Retinal pigment epithelial cell (primary cell): ENCODE data around the gene DNER.

Experiments
- DNase-seq: peaks from one replicate; pipeline ENCODE4 v3.0.0-alpha.2; 2010; ENCODE audit warnings: low read depth
- H3K4me3 ChIP-seq: 2 replicates; pipeline ENCODE4 v1.5.1; 2011; ENCODE audit warnings: mild to moderate bottlenecking, low read length, control low read depth, moderate library complexity
- CTCF ChIP-seq: conservative IDR thresholded peaks from 2 replicates; pipeline ENCODE4 v1.5.1; 2011; ENCODE audit warnings: low read depth, low read length, control low read depth, inconsistent platforms

The DNER gene

GRCh38 chr2:229454934-229455631 is 259.3 kb downstream of the DNER start:
- no peak overlapping the region for H3K4me3 ChIP-seq
- peak; percentile 41 for DNase-seq
- no peak for TF ChIP-seq CTCF

DNA sequence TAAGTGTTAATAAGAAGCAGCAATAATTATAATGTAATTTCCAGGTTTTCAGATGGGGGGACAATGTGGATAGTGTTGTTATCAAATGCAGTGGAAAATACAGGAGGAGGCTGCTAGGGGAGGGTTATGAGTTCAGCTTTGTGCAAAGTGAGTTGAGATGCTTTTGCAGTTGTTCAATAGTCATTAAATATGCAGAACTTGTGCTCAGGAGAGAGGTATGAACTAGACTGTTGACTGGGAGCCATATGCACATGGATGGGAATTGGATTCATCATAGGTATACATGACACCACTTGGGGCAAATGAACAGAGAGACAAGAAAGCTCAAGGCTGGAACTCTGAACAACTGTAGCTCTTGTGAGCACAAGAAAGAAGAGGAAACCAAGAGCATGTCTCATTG is 261.1 kb downstream of the DNER start:
- no peak overlapping the region for H3K4me3 ChIP-seq
- DNase-seq = no peak
- TF ChIP-seq CTCF = no peak

DNA sequence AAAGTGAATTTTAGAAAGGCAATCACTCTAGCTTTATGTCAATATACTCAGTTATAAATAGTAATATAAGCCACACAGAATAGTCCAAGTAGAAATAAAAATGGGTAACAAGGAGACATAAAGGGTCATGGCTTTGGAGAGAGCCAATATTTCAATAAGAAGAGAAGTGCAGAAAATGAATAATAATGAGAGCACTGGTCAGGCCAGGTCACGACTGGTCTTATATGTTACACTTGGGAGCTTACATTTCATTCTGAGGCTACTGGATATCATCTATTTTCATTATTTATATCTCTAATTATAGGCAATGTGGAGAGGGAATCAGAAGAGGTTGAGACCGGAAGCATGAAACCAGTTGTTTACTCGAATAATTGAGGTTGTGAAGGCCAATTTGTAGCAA is 262.5 kb downstream of the DNER start:
- no peak for TF ChIP-seq CTCF
- no peak overlapping the region for H3K4me3 ChIP-seq
- no peak for DNase-seq

DNA sequence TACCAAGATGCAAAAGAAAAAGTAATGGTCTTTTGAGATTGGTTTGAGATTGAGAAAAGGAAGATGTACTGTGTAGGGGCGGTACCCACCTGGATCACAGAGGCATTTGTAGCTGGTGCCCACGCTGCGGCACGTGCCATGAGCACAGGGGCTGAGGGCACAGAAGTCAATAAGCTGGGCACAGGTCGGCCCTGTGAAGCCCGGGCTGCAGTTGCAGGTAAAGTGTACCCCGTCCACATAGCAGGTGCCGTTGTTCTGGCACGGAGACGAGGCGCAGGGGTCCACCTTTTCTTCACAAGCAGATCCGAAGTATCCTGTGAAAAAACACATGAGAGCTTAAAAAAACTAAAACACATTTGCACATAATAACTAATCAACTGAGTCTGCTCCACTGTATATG is 267.1 kb downstream of the DNER start:
- no peak for TF ChIP-seq CTCF
- no peak for DNase-seq
- no peak overlapping the region for H3K4me3 ChIP-seq

DNA sequence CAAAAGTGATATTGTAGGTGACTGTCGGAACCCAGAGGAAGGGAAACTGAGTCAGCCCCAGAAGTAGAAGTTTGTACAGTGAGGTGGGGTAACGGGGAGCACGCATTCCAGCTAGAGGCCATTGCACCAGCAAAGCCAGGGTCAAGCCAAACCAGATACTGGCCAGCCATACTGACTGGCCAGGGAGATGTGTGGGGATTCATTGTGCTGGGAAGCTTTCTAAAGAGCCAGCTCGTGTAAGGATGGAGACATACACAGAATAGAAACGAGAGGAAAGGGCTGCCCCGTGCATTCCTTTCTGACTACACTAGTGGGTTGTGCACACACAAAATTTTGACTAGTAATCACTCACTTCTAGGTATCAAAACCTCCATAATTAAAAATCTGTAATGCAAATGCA is 268.0 kb downstream of the DNER start:
- DNase-seq = no peak
- no peak overlapping the region for H3K4me3 ChIP-seq
- TF ChIP-seq CTCF = no peak

- no peak for TF ChIP-seq CTCF
- DNase-seq = peak; percentile 57
- peak overlapping the region; percentile 1 for H3K4me3 ChIP-seq
These were observed 268.7 kb downstream of the DNER start for GRCh38 chr2:229445501-229446211.

DNA sequence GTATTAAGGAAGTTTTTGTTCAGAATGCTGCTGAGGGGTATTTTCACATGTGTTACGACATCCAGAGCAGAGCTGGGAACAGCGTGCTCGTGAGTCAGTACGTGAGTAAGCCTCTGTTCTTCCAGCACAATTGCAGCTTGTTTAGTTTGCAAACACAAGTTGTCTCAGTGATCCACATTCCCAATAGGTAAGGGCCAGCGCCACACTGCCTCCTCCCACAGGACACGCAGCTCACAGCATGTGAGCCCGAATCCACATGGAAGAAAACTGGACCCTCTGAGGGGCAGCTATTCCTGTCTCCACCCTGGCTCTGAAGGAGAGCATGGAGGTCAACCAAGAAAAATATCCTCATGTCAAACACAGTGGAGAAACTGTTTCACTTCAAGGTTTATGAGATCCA is 269.3 kb downstream of the DNER start:
- peak; percentile 96 for DNase-seq
- TF ChIP-seq CTCF = no peak
- H3K4me3 ChIP-seq = peak overlapping the region; percentile 1
